Activated CD4-positive, CD25-positive, alpha-beta regulatory T cell treated with anti-CD3 and anti-CD28 coated beads, Interleukin-2, amount 50 U/mL, for 72 hours (primary cell): ENCODE data around the gene UGCG.
"Not testable (repeated sequence)": the region's sequence is repeated elsewhere in the genome, so short reads cannot be mapped to it uniquely, and the experiment has no call there.

Experiments used
- DNase-seq: peaks from one replicate; pipeline ENCODE4 v3.0.0; 2021

The UGCG gene

GRCh38 chr9:111957856-111958631 lies 61.4 kb downstream of the UGCG start:
- DNase-seq = no peak

- DNase-seq = no peak
Observed at GRCh38 chr9:111959468-111960359, 63.1 kb downstream of the UGCG start.

GRCh38 chr9:111960485-111960884 lies 63.9 kb downstream of the UGCG start:
- DNase-seq = not testable (repeated sequence)

GRCh38 chr9:111961009-111961408 lies 64.4 kb downstream of the UGCG start:
- DNase-seq = no peak

- DNase-seq = no peak
Observed at GRCh38 chr9:111961575-111961974, 65.0 kb downstream of the UGCG start.

- DNase-seq = no peak
Observed at GRCh38 chr9:111962021-111962420, 65.4 kb downstream of the UGCG start.

GRCh38 chr9:111963995-111964394 lies 67.4 kb downstream of the UGCG start:
- DNase-seq = no peak

GRCh38 chr9:111965566-111966019 lies 69.0 kb downstream of the UGCG start:
- DNase-seq = no peak

- no peak for DNase-seq
Observed at GRCh38 chr9:111966124-111966723, 69.6 kb downstream of the UGCG start.

- no peak for DNase-seq
Observed at GRCh38 chr9:111966861-111967291, 70.3 kb downstream of the UGCG start.

GRCh38 chr9:111967621-111968020 lies 71.0 kb downstream of the UGCG start:
- DNase-seq = no peak

- DNase-seq = no peak
Observed at GRCh38 chr9:111969061-111969460, 72.4 kb downstream of the UGCG start.

GRCh38 chr9:111969622-111970021 lies 73.0 kb downstream of the UGCG start:
- DNase-seq = no peak

GRCh38 chr9:111970827-111971226 lies 74.2 kb downstream of the UGCG start:
- no peak for DNase-seq

GRCh38 chr9:111974092-111974681 lies 77.6 kb downstream of the UGCG start:
- no peak for DNase-seq

- DNase-seq = no peak
Observed at GRCh38 chr9:111975709-111976108, 79.1 kb downstream of the UGCG start.

- DNase-seq = no peak
Observed at GRCh38 chr9:111978616-111979015, 82.0 kb downstream of the UGCG start.

GRCh38 chr9:111979561-111979960 lies 82.9 kb downstream of the UGCG start:
- DNase-seq = no peak

- no peak for DNase-seq
Observed at GRCh38 chr9:111980398-111980797, 83.8 kb downstream of the UGCG start.

GRCh38 chr9:111983484-111983908 lies 86.9 kb downstream of the UGCG start:
- no peak for DNase-seq

- DNase-seq = no peak
Observed at GRCh38 chr9:111984086-111984802, 87.6 kb downstream of the UGCG start.
